GM21367 (cell line): ENCODE data around the gene CPNE2.
"Not testable (repeated sequence)": the region's sequence is repeated elsewhere in the genome, so short reads cannot be mapped to it uniquely, and the experiment has no call there.

Source experiments
- ATAC-seq: cut with Tn5 transposase; IDR thresholded peaks from one replicate; pipeline ENCODE4 v1.9.1; 2021; ENCODE audit not compliant: unreplicated experiment

CPNE2 gene

DNA sequence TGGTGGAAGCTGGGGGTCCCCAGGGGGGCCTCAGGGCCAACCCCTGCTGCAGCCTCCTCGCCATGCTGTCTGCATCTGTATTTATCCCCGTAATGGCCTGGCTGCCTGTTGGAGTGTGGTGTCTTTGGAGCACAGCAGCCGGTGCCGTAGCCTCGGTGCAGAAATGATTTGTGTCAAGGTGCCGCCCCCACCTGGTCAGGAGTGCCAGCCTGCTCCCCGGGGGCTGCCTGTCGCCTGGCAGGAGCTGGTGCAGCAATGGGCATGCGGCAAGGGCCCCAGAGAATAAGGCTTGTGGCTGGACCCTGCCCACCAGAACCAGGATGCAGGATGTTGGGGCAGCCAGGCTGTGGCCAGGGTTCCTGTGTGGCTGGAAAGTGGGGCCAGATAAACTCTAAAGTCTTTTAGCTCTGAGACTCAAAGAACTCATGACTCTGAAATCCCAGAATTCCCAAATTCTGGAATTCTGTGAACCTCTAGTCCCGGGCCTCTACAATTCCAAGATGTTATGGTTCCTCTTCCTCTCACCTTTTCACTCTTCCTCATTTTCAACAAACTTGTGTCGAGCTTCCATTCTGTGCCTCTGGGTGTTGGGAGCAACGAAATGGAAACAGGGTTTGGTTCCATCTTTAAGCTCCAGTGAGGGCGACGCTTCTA, 5.9 kb downstream of the CPNE2 start:
- ATAC-seq, result no peak

DNA sequence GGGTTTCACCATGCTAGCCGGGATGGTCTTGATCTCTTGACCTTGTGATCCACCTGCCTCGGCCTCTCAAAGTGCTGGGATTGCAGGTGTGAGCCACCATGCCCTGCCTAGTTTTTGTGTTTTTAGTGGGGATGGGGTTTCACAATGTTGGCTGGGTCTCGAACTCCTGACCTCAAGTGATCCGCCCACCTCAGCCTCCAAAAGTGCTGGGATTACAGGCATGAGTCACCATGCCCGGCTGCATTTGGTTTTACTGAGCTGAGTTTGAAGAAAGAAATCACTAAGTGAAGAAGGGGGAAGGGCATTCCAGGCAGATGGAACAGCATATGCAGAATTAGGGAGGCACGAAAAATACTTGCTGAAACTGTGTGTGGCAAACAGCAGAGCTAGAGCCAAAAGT, 7.6 kb downstream of the CPNE2 start:
- not testable (repeated sequence) for ATAC-seq

DNA sequence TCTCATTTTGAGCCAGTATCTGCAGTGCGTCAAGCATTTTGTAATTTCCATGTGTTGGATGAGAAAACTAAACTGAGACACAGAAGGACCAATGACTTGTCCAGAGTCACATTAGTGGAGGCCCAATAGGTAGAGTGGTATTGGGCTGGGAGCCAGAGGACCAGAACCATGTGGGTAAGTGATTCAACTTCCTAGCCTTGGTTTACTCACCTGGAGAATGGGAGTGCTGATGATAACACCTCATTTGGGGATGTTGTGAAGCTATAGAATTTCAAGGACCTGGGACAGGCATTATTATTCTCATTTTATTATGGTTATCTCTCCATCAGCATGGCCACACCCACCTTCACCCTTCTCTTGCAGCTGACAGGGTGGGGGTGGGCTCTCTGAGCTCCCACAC, 8.1 kb downstream of the CPNE2 start:
- no peak for ATAC-seq

DNA sequence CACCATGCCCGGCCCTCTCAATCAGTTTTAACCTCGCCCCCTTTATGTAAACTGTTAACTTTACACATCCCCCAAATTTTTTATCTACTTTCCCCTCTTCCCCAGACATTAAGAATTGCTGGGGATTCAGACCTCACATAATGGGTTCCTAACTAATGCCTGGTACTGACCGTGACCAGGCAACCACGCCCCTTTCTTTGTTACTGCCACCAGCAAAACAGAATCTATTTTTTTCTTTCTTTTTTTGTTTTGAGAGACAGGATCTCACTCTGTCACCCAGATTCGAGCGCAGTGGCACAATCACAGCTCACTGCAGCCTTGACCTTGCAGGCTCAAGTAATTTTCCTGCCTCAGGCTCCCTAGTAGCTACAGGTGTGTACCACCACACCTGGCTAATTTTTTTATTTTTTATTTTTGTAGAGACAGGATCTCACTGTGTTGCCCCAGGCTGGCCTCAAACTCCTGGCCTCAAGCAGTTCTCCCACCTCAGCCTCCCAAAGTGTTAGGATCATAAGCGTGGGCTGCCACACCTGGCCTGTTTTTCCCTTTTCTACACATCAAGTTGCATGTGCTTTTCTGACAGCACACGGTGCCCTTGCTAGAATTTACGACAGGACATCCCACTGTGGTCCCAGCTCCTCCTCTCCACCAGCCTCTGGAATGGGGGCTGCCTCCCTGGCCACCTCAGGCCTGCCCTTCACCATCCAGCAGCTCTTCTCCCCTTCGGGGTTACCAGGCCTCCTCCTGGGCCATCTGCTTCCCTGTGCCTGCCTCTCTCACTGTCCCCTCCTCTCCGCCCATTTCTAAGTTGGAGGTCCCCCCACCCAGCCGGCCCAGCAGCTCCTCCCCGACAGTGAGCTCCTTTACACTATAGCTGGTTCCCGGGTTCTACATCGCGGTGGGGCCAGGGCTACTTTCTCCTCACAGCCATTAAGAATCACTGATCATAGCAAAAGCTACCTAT, 10.8 kb downstream of the CPNE2 start:
- no peak for ATAC-seq

DNA sequence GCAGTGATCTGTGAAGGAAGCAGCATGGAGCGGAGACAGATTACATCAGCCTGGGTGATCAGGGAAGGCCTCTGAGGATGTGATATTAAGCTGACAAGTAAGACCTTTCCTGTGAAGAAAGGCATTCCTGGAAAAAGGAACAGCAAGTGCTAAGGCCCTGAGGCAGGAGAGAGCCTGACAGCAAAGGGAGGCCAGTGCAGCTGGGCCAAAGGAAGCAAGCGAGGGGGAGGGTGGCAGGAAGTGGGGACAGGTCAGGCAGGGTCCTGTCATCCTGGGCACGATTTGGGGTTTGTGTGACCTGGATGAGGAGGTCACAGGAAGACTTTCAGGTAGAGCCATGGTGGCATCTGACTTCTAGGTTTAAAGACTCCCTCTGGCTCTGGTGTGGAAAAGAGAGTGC, 12.3 kb downstream of the CPNE2 start:
- ATAC-seq, result no peak

DNA sequence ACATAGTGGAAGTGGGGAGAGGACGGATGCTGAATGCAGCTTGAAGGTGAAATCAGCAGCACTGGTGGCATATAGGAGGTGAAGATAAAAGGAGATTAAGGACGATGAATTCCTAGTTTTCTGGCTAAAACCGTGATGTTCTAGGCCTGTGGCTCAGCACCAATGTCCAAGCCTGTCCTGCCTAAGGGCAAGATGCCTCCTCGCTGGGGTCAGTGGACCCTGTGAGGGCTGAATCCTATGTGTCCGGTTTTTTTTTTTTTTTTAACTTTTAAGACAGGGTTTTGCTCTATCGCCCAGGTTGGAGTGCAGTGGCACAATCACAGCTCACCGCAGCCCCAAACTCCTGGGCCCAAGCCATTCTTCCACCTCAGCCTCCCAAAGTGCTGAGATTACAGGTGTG, 12.8 kb downstream of the CPNE2 start:
- ATAC-seq, result no peak

DNA sequence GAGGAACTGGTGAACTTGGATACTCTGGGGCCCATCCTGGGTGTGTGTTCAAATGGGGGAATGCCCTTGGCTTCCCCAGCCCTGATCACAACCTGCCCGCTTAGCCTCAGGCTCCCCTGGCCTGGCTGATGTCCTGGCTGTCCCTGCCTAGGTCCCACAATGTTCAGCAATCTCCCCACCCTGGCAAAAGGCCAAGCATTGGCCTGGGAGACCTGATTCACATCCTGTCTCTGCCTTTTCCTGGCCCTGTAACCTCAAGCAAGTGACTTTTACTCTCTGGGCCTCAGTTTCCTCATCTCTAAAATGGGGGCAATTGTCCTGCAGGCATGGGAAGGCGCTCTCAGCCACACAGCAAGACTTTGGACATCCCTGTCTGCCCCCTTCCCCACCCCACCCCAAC, 14.4 kb downstream of the CPNE2 start:
- no peak for ATAC-seq

DNA sequence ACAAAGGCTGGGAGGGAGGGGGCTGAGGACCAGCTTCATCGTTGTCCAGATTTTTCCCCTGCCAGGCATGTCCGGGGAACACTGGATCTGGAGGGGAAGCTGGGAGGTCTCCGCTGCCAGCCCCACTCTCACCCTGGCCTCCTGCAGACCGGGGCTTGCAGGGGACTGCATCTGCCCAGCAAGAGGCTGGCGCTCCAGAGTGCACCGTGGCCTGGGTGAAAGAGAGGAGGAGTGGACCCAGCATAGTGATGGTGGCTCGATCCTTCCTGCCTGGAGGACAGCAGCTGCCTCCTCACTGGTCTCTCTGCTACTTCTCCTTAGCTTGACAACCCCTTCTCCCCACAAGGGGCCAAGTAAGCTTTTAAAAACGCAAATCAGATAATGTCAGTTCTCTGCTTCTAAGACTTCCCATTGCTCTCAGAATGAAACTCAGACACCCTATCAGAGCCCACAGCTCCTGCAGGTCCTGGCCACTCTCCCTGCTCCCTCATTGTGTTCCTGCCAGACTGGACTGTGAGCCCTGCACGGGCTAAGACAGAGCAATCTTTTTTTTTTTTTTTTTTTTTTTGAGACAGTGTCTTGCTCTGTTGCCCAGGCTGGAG, 15.0 kb downstream of the CPNE2 start:
- no peak for ATAC-seq

DNA sequence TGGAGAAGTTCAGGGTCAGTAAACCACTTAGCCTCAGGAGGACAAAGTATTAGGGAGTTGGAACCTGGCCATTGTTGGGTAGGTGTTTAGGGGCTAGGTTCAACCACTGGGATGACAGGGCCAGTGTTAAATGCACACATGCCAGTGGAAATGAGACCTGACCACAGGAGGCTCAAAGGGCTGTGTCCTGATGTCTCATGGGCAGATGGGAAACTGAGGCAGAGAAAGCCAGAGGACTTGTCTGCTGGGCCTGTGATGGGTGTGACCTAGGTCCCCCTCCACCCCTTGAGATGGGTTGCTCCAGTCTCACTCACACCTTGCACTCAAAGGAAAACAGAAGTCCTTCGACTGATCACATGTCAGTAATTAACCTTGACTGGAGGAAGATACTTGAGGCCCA, 16.0 kb downstream of the CPNE2 start:
- ATAC-seq, result no peak

DNA sequence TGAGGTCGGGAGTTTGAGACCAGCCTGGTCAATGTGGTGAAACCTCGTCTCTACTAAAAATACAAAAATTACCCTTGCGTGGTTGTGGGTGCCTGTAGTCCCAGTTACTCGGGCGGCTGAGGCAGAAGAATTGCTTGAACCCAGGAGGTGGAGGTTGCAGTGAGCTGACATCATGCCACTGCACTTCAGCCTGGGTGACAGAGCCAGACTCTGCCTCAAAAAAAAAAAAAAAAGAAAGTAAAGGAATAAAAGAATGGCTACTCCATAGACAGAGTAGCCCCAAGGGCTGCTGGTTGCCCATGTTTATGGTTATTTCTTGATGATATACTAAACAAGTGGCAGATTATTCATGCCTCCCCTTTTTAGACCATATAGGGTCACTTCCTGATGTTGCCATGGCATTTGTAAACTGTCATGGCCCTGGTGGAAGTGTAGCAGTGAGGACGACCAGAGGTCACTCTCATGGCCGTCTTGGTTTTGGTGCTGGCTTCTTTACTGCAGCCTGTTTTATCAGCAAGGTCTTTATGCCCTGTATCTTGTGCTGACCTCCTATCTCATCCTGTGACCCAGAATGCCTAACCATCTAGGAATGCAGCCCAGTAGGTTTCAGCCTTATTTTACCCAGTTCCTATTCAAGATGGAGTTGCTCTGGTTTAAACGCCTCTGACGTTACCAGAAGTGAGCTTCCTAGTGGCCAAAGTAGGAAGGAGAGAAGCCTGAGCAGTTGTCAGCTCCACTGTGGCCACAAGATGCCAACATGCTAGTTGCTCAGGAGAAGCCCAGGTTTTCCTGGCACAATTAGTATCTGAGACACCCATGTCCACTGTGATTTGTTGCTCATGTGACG, 17.1 kb downstream of the CPNE2 start:
- not testable (repeated sequence) for ATAC-seq

DNA sequence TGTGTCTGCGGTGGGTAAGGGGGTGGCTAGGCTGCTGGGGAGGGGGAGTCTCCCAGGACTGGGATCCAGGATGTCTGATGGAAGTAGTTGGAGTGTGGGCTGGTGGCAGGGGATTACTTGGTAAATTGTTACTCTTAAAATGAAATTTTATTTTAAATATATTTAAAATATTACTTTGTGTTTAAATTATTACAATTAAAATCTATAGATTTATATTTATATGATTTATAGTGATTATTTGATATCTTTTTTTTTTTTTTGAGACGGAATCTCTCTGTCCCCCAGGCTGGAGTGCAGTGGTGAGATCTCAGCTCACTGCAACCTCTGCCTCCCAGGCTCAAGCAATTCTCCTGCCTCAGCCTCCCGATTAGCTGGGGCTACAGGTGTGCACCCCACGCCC, 18.6 kb downstream of the CPNE2 start:
- no peak for ATAC-seq

DNA sequence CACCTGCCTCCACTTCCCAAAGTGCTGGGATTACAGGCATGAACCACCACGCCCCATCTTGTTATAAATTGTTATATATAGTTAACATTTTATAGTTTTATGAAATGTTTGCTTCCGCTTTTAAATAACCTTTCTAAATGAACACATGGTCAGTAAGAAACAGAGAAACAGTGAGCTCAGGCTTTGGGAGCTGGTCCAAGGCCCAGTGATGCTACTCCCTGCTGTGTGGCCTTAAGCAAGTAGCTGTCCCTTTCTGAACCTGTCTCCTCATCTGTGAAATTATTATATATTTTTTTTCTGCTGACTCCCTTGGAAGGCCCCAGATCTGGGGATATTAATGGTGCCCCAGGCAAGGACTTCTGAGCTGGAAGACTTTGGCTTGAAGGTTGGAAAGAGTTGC, 19.0 kb downstream of the CPNE2 start:
- no peak for ATAC-seq

DNA sequence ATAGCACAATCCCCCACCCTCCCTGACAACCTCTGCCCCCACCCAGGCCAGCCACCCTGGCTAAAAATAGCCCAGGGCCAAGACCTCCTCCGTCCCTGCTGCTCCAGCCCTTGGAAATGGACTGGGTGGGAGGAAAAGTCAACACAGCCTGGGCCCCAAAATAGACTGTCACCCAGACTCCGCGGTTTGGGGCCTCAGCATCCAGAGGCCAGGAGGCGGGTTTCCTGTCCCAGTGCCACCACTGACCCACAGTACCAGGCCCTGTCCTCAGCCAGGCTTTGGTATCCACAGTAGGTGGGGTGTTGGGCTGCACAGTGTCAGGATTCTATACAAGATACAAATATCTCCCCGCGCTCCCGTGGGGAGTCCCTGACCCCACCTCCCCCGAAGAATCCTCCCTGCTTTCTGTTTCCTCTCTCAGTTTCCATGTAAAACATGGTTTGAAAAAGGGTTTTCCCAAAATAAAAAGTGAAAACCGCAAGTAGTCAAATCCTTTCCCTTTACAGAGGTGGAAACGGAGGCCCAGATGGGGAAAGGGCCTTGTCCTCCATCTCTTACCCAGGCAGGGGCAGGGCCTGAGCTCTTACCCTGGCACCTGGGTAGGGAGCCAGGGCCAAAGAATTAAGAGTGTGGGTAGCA, 20.1 kb downstream of the CPNE2 start:
- ATAC-seq, result no peak

DNA sequence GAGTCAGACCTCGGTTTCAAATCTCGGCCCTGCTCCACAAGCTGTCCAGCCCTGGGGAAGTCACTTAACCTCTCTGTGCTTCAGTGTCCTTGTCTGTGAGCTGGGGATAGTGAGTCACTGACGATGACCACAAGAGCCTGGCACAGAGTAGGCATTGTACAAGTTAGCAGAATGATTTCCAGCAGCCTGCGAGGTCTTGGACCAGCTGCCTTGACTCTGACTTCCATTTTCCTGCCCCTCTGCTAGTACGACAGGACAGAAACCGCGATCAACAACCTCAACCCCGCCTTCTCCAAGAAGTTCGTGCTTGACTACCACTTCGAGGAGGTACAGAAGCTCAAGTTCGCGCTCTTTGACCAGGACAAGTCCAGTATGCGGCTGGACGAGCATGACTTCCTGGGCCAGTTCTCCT, 20.7 kb downstream of the CPNE2 start:
- ATAC-seq, result no peak

DNA sequence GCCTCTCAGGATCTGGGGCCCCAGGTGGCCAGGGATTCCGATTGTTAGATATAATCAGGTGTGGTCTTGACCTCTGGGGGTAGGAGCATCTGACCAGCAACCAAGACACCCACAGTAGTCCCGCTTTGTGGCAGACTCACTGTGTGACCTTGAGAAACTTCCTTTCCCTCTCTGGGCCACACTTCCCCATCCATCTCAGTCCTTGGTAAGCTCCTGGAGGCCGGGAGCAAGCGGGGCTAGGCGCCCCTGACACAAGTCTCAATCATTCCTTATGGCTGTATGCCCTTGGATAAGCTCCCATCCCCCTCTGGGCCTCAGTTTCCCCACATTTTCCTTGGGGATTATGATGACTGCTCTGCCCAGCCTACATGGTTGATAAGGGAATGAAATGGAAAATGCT, 21.3 kb downstream of the CPNE2 start:
- ATAC-seq, result no peak

DNA sequence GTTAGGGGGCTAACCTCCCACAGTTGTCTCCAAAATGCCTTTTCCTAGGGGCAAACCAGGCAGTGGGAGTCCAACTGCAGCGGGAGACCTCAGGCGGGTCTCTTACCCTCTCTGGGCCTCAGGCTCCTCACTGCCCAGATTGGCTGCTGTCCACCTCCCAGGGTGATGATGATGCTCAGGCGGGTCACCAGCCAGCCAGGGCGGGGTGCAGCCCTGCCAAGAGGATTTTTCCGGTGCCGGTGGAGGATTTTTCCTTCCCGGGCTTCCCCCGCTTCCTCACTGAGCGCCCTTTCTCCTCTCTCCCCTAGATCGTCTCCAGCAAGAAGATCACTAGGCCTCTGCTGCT, 22.8 kb downstream of the CPNE2 start:
- no peak for ATAC-seq

DNA sequence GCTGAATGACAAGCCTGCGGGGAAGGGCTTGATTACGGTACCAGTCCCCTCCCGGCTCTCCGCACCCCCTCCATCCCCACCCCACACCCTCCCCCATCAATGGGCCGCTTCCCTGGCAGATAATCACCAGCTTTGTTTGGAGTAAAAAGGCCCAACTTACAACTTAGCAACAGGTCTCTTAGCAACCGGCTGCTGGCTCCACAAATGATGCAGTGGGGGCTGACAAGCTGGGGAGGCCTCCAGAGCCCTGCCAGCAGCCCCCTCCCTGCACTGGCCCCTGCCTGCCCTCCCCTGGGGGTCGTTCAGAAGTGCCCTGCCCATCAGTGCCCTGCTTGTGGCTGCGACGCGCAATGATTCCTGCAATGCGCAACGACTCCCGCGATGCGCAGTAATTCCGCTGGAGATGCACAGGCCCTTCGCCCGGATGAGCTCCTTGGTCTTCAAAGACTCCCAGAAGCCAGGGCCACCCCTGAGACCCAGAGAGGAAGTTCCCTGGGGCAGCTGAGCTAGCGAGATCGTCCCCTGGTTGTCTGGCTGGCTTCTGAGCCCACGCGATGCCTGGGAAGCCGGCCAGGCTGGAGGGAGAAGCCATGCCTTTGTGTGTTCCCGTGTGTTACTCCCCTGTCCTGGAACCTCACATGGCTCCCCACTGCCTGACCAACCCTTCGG, 23.3 kb downstream of the CPNE2 start:
- ATAC-seq, result no peak

DNA sequence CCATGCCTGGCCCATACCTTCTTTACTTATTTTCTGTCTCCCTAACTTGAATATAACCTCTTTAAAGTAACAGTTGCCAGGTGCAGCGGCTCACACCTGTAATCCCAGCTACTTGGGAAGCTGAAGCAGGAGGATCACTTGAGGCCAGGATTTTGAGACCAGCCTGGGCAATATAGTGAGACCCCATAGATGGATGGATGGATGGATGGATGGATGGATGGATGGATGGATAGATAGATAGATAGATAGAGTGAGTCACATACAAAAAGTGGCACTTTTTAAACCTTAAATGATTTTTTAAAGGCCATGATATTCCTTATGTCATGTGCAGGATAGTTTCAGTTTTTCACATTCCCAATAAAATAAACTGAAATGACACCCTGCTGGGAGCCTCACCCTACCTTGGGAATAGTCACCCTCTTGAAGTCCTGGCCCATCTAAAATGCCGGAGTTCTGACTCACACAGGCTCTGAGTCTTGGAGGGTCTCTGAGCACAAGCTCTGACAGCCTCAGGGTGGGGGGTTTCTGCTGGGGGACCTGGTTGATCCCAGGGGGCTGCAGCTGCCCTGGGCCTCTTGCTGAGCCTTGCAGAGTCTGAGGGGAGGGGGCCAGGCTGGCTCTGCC, 26.2 kb downstream of the CPNE2 start:
- no peak for ATAC-seq

DNA sequence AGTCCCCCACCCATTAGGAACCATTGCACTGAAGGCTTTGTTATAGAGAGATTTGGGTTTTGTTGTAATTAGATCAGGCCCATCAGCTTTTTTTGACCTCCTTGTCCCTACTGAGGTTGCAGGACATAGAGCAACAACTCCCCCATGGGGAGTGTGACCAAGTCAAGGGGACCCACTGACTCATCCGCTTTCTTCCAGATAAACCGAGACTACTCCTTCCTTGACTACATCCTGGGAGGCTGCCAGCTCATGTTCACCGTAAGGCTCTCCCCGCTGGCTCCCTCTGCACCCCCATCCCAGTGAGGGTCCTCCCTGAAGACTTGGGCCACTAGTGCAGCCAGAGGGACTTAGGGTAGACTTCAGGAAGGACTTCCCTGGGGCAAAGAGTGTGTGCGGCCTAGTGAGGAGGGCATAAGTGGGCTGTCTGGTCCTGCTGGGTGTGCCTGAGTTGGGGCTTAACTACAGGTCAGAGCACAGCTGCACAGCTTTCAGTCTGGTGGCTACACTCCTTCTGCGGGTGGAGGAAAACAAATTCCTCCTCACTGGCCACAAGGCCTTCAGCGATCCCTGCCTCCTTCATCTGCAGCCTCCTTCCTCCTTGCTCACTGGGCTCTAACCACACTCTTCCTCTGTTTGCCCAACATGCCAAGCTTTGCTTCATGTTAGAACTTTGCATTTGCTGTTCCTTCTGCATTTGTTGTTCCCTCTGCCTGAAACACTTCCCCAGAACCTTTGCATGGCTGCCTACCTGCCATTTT, 31.0 kb downstream of the CPNE2 start:
- ATAC-seq, result no peak
